Spleen (tissue), 7 donors: ENCODE measurements around the gene NAT8L.

Source experiments
- POLR2AphosphoS5 ChIP-seq, 3 donors: sonication (generic); formaldehyde crosslinking; IDR thresholded peaks; one replicate each; pipeline ENCODE4 v1.5.1; 2017; ENCODE audit warnings: antibody characterized with exemption in 3 of 3
- TF ChIP-seq, protein P1 (sequence below), 11 experiments: fragments of 200-600 bp in 7 of 11; fragments of 450-650 bp in 4 of 11; sonication (generic) in 4 of 11; IDR thresholded peaks in 8 of 11; conservative IDR thresholded peaks in 3 of 11; 1 replicate in 7 of 11; 2 replicates in 4 of 11; pipeline versions ENCODE4 v1.4.0 to v1.8.0; 2016 to 2021; ENCODE audit warnings: antibody characterized with exemption in 11 of 11, inconsistent platforms in 4 of 11, mild to moderate bottlenecking in 1 of 11
- donor health status: DM: no; HTN: no; CAD: no; lungs with moderate emphysema.
- donor health status: DM: no; HTN: no; CAD: no.
- donor health status: DM: no; HTN: no; CAD: no.

GRCh38 chr4:2057382-2058065 is 1.6 kb upstream of the NAT8L start:
- TF ChIP-seq, protein P1, sequence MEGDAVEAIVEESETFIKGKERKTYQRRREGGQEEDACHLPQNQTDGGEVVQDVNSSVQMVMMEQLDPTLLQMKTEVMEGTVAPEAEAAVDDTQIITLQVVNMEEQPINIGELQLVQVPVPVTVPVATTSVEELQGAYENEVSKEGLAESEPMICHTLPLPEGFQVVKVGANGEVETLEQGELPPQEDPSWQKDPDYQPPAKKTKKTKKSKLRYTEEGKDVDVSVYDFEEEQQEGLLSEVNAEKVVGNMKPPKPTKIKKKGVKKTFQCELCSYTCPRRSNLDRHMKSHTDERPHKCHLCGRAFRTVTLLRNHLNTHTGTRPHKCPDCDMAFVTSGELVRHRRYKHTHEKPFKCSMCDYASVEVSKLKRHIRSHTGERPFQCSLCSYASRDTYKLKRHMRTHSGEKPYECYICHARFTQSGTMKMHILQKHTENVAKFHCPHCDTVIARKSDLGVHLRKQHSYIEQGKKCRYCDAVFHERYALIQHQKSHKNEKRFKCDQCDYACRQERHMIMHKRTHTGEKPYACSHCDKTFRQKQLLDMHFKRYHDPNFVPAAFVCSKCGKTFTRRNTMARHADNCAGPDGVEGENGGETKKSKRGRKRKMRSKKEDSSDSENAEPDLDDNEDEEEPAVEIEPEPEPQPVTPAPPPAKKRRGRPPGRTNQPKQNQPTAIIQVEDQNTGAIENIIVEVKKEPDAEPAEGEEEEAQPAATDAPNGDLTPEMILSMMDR (IDR thresholded peaks at IDR 0.05 in 8 of 11, conservative IDR thresholded peaks at IDR 0.05 in 3 of 11), result no peak
- no peak for TF ChIP-seq POLR2AphosphoS5 (IDR thresholded peaks at IDR 0.05)
